Measurements from ENCODE around the gene CELF2. TPM values are rescaled to one million over a fixed set of nuclear protein-coding genes. Genes with fewer than 3 reads are reported as not detected.

Gene CELF2
- total RNA-seq, 1 donor: 21.9 TPM

- no peak overlapping the region for H3K4me3 ChIP-seq (ENCODE audit: low read depth, low read length)
- no peak for TF ChIP-seq CTCF (IDR thresholded peaks at IDR 0.05; ENCODE audit: insufficient read depth, low read length)
- DNase-seq (ENCODE audit: low read depth): no peak
These were observed 191.5 kb downstream of the CELF2 start for GRCh38 chr10:11208908-11209829.

DNA sequence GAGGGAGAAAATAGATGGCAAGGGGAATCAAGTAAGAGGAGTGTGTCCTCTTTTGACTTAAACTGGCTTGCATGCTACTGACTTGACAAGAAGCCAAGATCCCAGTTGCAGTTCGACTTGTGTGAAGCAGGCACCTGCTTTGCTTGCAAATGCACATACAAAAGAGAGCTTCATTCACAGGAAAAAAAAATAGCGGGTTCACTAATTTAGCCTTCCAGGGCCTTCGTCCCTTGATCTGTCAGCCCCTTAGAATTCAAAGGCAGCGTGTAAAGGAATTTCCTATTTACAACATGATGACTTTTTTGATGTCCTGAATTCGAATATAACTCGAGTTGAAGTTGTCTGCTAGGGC lies 192.1 kb downstream of the CELF2 start:
- no peak for DNase-seq (ENCODE audit: low read depth)
- no peak for TF ChIP-seq CTCF (IDR thresholded peaks at IDR 0.05; ENCODE audit: insufficient read depth, low read length)
- no peak overlapping the region for H3K4me3 ChIP-seq (ENCODE audit: low read depth, low read length)

DNA sequence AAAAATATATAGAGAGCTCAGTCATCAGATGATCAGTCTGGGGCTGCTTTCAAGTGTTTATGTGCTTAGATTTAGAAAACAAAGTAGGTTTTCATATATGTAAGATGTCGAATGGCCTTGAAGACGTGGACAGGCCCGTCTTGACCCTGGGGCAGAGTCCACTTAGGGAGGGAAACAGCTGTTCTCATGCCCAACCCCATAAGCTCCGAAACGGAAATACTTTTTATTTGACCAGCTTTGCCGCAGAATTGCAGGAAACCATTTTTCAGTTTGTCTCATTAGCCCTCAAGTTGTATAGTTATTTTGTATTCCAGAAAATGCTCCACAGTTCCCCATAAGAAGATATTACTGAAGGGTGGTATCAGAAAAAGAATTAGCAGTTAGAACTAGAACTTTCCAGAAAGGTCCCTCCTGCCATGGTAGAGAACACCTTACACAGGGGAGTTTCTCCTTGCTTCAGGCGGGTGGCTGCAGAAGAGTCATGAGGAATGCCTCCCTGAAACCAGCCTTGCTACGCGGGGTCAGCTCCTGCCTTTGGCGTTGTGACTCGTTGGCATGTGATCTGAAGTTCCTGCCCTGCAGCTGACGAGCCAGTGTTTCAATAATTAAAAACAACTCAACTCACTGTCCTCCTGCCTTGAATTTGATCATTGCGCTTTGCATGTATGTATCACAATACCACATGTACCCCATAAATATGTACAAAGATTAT lies 192.7 kb downstream of the CELF2 start:
- no peak for TF ChIP-seq CTCF (IDR thresholded peaks at IDR 0.05; ENCODE audit: insufficient read depth, low read length)
- H3K4me3 ChIP-seq (ENCODE audit: low read depth, low read length): no peak overlapping the region
- no peak for DNase-seq (ENCODE audit: low read depth)

DNA sequence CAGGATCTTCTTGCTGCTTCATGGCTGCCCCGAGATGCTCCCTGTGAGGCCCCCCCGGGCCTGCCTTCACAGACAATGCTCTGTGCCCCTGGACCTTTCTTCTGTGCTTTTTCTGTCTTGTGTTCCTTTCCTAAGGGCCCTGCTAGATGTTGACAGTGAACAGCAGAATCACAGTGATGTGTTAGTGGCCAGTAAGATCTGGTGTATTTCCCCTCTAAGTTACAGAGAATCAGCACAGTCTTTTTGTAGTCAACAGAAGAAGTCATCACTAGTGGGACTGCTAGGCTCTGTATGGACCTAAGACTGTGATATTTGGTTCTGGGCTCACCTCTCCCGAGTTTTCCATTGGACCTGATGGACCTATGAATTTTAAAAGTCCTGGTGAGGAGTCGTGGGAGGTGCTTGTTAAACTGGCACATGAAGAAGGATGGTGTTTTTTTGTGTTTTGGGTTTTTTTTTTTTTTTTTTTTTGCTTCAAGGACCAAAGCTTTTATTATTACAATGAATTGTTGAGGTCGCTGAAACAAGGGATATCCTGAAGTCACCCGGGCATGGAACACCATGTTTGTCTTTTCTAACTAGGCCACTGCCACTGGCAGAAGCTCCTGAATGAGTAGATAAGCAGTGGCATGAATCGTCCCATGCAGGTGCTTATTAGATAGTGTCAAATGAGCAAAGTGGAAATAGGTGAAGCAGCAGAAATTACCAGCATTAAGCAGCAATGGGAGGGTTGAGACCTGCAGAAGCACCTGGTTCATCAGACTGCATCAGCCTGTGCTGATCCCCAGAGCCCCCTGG lies 194.8 kb downstream of the CELF2 start:
- no peak for TF ChIP-seq CTCF (IDR thresholded peaks at IDR 0.05; ENCODE audit: insufficient read depth, low read length)
- no peak for DNase-seq (ENCODE audit: low read depth)
- no peak overlapping the region for H3K4me3 ChIP-seq (ENCODE audit: low read depth, low read length)

GRCh38 chr10:11213137-11213536 lies 195.5 kb downstream of the CELF2 start:
- TF ChIP-seq CTCF (IDR thresholded peaks at IDR 0.05; ENCODE audit: insufficient read depth, low read length): no peak
- no peak for DNase-seq (ENCODE audit: low read depth)

DNA sequence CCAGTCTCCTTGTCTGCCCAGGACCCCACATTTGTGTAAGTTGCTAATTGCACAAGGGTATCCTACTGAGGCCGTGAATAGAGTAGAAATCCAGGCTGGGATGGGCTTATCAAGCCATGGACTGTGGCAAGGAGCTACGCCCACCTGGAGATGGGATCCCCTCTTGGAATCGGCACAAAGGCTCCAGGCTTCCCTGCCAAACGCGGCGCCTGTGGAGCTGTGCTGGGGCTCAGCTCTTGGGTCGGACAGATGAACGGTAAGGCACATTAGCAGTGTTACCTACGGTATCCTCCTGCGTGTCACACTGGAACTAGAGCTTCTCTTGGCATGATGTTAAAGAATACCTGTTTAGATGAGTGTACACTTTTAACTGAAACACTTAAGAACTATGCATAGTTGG lies 196.7 kb downstream of the CELF2 start:
- DNase-seq (ENCODE audit: low read depth): no peak

More at GRCh38 chr10:11213137-11213536, 195.5 kb downstream of the CELF2 start:
- H3K4me3 ChIP-seq (ENCODE audit: low read depth, low read length): no peak overlapping the region

More for the DNA sequence above, 196.7 kb downstream of the CELF2 start:
- no peak for TF ChIP-seq CTCF (IDR thresholded peaks at IDR 0.05; ENCODE audit: insufficient read depth, low read length)
- no peak overlapping the region for H3K4me3 ChIP-seq (ENCODE audit: low read depth, low read length)

Data from fibroblast of the aortic adventitia (primary cell).